ENCODE results near the gene FOXC1.

FOXC1 gene

GRCh38 chr6:1612299-1612973 is 2.7 kb downstream of the FOXC1 start:
- DNase-seq (ENCODE audit: low read depth, low spot score), result no peak

- DNase-seq (ENCODE audit: low read depth, low spot score), result no peak
Observed at GRCh38 chr6:1612974-1613306, 3.2 kb downstream of the FOXC1 start.

GRCh38 chr6:1613346-1613687 is 3.6 kb downstream of the FOXC1 start:
- DNase-seq (ENCODE audit: low read depth, low spot score), result no peak

- DNase-seq (ENCODE audit: low read depth, low spot score), result no peak
Observed at GRCh38 chr6:1613688-1614447, 4.2 kb downstream of the FOXC1 start.

- DNase-seq (ENCODE audit: low read depth, low spot score), result no peak
Observed at GRCh38 chr6:1614448-1615150, 4.9 kb downstream of the FOXC1 start.

- DNase-seq (ENCODE audit: low read depth, low spot score), result no peak
Observed at GRCh38 chr6:1615151-1615852, 5.6 kb downstream of the FOXC1 start.

GRCh38 chr6:1615853-1616420 is 6.2 kb downstream of the FOXC1 start:
- DNase-seq (ENCODE audit: low read depth, low spot score), result no peak

- DNase-seq (ENCODE audit: low read depth, low spot score), result no peak
Observed at GRCh38 chr6:1616701-1617463, 7.2 kb downstream of the FOXC1 start.

- no peak for DNase-seq (ENCODE audit: low read depth, low spot score)
Observed at GRCh38 chr6:1617466-1618310, 8.0 kb downstream of the FOXC1 start.

GRCh38 chr6:1618311-1619097 is 8.8 kb downstream of the FOXC1 start:
- DNase-seq (ENCODE audit: low read depth, low spot score), result no peak

- no peak for DNase-seq (ENCODE audit: low read depth, low spot score)
Observed at GRCh38 chr6:1619098-1619672, 9.5 kb downstream of the FOXC1 start.

GRCh38 chr6:1619673-1620503 is 10.2 kb downstream of the FOXC1 start:
- DNase-seq (ENCODE audit: low read depth, low spot score), result no peak

GRCh38 chr6:1620504-1621069 is 10.9 kb downstream of the FOXC1 start:
- DNase-seq (ENCODE audit: low read depth, low spot score), result no peak

- DNase-seq (ENCODE audit: low read depth, low spot score), result no peak
Observed at GRCh38 chr6:1621070-1621701, 11.5 kb downstream of the FOXC1 start.

- no peak for DNase-seq (ENCODE audit: low read depth, low spot score)
Observed at GRCh38 chr6:1622220-1622850, 12.6 kb downstream of the FOXC1 start.

GRCh38 chr6:1622851-1623768 is 13.4 kb downstream of the FOXC1 start:
- DNase-seq (ENCODE audit: low read depth, low spot score), result no peak

All from iPS DF 19.7 (cell line).